Esophagus squamous epithelium (tissue), 4 donors: ENCODE measurements around the gene ANP32E.

Experiments
- POLR2A ChIP-seq, 4 donors: fragments of 450-650 bp; IDR thresholded peaks; one replicate each; pipeline ENCODE4 v1.6.1; 2017; ENCODE audit warnings: antibody characterized with exemption in 4 of 4, mild to moderate bottlenecking in 4 of 4, moderate library complexity in 3 of 4
- TF ChIP-seq, protein P1 (sequence below), 6 experiments: fragments of 450-650 bp in 4 of 6; fragments of 200-600 bp in 2 of 6; sonication (generic) in 2 of 6; IDR thresholded peaks; one replicate each; pipeline ENCODE4 v1.5.1; 2016 to 2019; ENCODE audit warnings: antibody characterized with exemption in 6 of 6, mild to moderate bottlenecking in 4 of 6, moderate library complexity in 4 of 6

DNA sequence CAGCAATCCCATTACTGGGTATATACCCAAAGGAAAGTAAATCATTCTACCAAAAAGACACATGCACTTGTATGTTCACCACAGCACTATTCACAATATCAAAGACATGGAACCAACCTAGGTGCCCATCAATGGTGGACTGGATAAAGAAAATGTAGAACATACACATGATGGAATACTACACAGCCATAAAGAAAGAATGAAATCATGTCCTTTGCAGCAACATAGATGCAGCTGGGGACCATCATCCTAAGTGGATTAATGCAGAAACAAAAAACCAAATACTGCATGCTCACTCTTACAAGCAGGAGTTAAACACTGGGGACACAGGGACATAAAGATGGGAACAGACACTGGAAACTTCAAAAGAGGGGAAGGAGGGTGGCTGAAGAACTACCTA lies 8.7 kb downstream of the ANP32E start:
- TF ChIP-seq, protein P1, sequence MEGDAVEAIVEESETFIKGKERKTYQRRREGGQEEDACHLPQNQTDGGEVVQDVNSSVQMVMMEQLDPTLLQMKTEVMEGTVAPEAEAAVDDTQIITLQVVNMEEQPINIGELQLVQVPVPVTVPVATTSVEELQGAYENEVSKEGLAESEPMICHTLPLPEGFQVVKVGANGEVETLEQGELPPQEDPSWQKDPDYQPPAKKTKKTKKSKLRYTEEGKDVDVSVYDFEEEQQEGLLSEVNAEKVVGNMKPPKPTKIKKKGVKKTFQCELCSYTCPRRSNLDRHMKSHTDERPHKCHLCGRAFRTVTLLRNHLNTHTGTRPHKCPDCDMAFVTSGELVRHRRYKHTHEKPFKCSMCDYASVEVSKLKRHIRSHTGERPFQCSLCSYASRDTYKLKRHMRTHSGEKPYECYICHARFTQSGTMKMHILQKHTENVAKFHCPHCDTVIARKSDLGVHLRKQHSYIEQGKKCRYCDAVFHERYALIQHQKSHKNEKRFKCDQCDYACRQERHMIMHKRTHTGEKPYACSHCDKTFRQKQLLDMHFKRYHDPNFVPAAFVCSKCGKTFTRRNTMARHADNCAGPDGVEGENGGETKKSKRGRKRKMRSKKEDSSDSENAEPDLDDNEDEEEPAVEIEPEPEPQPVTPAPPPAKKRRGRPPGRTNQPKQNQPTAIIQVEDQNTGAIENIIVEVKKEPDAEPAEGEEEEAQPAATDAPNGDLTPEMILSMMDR (IDR thresholded peaks at IDR 0.05), result no peak
- no peak for TF ChIP-seq POLR2A (IDR thresholded peaks at IDR 0.05)
